ENCODE data around the gene JPH4.
"Not testable (repeated sequence)": the region's sequence is repeated elsewhere in the genome, so short reads cannot be mapped to it uniquely, and the experiment has no call there.

GRCh38 chr14:23584527-23585203 lies 6.1 kb upstream of the JPH4 start:
- TF ChIP-seq EZH2 (IDR thresholded peaks at IDR 0.05; ENCODE audit: borderline replicate concordance); CTCF (IDR thresholded peaks at IDR 0.05; ENCODE audit: poor library complexity); EZH2phosphoT487 (IDR thresholded peaks at IDR 0.05; ENCODE audit: low read depth, severe bottlenecking, unreplicated experiment): not testable (repeated sequence)
